Measurements from ENCODE around the gene SF3B3.
"Not testable (repeated sequence)": the region's sequence is repeated elsewhere in the genome, so short reads cannot be mapped to it uniquely, and the experiment has no call there.

The SF3B3 gene

DNA sequence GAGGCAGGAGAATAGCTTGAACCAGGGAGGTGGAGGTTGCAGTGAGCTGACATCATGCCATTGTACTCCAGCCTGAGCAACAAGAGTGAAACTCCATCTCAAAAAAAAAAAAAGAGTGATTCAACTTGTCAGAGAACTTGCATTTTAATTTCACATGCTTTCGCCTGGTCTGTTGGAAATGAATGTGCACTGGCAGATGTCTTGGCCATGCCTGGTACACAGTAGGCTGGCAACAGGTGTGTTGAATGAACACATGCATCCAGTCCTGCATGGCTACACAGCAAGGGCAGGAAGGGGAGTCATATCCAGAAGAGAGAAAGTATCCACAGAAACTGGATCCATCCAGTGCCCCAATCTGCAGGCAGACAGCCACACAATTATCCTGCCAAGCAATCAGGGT lies 11.8 kb upstream of the SF3B3 start:
- no peak for DNase-seq (ENCODE audit: low read depth)

DNA sequence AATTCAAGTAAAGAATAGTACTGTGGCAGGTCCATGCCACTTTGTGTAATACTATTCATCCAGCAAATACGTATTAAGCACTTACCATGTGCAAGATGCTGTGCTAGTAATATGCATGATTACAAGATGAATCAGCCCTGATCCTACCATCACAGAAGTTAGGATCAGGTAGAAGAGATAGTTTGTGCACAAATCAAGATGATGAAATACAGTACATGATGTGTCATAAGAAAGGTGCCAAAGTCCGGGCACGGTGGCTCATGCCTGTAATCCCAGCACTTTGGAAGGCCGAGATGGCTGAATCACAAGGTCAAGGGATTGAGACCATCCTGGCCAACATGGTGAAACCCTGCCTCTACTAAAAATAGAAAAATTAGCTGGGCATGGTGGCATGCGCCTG lies 11.2 kb upstream of the SF3B3 start:
- DNase-seq (ENCODE audit: low read depth), result no peak

DNA sequence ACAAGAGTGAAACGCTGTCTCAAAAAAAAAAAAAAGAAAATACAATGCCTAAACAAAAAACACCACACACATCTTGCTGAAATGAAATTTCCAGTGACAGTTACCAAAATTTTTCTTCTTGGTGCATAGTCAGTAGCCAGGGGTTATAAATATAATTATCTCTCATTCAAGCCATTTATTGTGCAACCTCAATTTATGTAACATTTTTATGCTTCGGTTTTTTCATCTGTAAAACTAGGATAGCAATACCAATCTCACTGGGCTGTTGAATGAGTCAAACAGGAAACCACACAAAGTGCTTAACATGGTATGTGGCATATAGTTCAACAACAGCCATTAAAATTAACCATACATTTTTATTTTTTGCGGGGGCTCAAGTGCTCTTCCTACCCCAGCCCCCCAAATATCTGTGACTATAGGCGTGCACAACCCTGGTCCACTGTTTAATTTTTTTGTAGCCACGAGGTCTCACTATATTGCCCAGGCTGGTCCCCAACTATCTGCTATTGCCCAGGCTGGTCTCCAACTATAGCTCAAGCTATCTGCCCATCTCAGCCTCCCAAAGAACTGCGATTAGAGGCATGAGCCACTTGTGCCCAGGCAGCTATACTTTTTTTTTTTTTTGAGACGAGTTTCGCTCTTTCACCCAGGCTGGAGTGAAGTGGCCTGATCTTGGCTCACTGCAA lies 2.9 kb upstream of the SF3B3 start:
- no peak for DNase-seq (ENCODE audit: low read depth)

DNA sequence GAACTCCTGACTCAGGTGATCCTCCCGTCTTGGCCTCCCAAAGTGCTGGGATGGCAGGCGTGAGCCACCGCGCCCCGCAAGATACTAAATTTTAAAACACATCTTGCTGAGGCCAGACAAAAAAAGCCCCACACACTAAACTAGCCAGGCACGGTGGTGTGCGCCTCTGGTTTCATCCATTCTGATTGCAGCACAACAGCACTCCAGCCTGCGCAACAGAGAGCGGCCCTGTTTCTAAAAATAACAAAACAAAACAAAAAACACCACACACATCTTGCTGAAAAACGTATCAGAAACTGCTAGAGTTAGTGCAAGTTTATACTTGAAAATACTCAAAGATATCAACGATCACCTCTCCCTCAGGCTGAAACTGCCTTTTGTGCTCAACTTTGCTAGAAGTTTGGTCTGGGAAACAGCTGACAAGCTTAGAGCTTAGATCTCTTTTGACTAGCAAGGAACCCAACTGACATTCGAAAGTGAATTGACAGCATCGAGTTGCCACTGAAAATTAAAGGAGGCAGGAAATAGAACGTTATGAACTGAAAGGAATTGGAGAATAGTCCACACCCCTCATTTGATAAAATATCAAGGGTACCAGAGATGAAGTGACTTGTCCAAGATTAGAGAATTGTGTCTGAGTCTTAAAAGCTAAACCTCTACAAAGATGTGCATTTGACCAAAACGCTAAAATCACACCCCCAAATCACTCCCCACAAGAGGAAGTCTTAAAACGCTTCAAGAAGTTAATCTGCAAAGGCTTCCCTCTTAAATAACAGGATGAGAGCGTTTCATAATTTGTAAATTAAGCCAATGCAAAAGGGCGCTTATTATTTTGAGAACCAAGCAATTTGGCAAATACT lies 1.2 kb upstream of the SF3B3 start:
- DNase-seq (ENCODE audit: low read depth), result no peak

DNA sequence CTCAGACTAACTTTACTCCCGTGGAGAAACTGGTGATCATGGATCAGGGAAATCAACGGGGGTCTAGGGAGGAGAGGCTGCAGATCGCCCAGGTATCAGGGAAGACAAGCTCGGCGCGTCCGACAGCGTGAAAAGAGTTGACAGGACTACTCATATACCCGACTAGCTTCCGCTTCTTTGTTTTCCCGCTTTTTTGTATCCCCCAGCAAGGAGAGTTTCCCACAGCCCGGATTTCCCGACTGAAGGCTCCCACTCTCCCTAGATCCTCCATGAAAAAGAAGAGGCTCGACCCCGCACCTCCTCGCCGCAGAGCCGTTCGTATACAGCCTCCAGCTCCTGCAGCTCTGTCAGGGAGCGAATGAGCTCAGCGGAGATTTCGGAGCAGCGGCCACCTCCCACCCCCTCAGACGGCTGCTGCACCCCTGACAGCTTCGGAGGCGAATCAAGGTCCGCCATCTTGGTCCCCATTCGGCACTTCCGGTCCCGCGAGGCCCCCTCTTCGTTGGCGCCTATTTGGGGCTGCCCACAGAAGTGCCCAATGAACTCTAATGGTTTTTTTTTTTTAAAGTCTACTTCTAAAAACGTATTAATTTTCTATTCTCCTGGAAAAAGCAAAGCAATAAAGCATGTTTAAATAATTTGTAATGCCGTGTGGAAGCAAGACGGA lies 407 bp upstream of the SF3B3 start, which contains the start of gene COG4:
COG4 (minus strand) TSS at position 479 of the 667 bp plus-strand sequence; CDS start at position 468, 11 bp downstream.
- DNase-seq (ENCODE audit: low read depth), result peak; percentile 88

DNA sequence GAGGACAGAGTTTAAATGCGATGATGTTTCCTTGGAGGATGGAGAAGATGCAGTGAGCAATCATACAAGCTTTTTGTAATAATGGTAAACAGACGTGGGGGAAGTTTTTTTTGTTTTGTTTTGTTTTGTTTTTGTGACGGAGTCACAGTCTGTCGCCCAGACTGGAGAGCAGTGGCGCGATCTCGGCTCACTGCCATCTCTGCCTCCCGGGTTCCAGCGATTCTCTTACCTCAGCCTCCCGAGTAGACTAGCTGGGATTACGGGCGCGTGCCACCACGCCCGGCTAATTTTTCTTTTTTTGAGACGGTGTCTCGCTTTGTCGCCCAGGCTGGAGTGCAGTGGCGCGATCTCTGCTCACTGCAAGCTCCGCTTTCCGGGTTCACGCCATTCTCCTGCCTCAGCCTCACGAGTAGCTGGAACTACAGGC lies 796 bp downstream of the SF3B3 start:
- DNase-seq (ENCODE audit: low read depth), result peak; percentile 21

DNA sequence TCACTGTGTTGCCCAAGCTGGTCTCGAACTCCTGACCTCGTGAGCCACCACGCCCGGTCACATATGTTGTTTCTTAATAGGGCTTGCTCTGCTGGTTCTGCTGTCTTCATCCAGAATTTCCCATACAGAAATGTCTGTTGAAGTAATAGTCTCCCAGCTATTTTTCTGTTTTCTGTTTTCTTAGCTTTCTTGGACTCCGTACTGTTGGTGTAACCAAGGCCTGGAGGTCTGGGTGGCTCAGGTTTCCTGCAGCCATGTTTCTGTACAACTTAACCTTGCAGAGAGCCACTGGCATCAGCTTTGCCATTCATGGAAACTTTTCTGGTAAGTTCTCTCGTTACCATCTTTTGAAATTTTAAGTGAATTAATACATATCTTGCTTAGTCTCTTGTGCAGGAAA lies 2.8 kb downstream of the SF3B3 start:
- DNase-seq (ENCODE audit: low read depth), result no peak

DNA sequence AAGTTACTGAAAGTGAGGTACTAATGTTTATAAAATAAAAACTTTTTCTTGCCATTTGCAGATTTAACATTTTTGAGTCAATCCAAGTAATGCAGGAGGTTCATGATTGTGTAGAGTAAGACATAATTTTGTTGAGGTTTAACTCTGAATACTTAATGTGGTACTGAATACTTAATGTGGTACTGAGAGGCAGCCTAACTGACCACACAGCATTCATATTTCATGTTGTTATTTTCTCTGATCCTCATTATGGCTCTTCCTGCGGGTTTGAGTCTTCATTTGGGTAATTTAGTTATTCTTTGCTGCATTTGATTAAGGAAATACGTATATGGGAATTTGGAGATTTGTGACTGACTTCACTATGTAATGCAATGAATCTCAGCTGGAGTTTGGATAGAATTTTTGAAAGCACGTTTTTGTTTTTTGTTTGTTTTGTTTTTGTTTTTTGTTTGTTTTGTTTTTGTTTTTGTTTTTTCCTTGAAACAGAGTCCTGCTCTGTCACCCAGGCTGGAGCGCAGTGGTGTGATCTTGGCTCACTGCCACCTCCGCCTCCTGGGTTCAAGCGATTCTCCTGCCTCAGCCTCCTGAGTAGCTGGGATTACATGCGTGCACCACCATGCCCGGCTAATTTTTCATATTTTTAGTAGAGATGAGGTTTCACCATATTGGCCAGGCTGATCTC lies 3.8 kb downstream of the SF3B3 start:
- DNase-seq (ENCODE audit: low read depth), result no peak

DNA sequence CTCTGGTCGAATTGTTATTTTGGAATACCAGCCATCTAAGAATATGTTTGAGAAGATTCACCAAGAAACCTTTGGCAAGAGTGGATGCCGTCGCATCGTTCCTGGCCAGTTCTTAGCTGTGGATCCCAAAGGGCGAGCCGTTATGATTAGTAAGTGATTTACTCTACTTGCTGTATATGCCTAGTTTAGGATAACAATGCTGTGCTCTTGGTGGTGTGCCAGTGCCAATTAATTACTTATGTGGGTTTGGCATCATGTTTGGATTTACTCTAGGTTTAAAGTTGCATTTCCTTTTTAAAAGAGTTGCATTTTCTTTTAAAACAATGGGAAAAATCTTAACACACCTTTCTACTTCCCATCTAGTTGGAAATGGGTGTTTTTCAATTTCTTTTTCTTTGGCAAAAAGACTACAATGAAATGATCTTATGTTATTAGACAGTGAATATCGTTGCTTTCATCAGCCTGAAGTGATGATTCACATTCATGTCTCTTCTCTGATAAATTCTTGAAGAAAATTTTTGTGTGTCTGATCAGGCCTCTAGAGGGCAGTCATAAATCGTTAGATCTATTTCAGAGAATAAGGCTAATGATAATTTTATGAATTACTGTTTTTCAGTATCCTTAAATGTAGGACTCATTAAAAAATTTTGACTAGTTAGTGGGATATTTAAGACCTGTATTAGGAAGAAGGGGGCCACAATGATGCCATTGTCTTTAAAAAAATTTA lies 5.6 kb downstream of the SF3B3 start:
- no peak for DNase-seq (ENCODE audit: low read depth)

DNA sequence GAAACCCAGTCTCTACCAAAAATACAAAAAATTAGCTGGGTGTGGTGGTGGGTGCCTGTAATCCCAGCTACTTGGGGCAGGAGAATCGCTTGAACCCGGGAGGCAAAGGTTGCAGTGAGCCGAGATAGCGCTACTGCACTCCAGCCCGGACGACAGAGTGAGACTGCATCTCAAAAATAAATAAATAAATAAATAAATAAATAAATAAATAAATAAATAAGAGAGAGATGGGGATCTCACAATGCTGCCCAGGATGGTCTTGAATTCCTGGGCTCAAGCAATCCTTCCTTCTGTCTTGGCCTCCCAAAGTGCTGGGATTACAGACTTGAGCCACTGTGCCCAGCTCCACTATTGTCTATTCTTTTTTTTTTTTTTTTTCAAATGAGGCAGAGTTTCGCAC lies 6.3 kb downstream of the SF3B3 start:
- not testable (repeated sequence) for DNase-seq (ENCODE audit: low read depth)

DNA sequence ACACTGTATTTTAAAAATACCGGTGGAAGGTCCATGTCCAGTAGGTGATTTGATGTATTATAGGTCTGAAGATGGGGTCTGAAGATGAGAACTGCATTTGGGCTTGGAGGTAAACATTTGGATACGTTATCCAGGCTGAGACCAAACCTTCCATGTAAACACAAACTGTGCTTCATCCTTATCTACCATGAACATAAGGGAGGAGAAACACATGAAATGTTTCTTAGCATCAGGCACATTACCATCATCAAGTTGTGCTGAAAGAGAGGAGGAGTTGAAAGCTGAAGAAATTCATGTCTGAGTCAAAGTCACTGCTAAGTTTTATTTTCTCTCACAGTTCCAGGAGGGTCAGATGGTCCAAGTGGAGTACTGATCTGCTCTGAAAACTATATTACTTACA lies 11.4 kb downstream of the SF3B3 start:
- DNase-seq (ENCODE audit: low read depth), result no peak

DNA sequence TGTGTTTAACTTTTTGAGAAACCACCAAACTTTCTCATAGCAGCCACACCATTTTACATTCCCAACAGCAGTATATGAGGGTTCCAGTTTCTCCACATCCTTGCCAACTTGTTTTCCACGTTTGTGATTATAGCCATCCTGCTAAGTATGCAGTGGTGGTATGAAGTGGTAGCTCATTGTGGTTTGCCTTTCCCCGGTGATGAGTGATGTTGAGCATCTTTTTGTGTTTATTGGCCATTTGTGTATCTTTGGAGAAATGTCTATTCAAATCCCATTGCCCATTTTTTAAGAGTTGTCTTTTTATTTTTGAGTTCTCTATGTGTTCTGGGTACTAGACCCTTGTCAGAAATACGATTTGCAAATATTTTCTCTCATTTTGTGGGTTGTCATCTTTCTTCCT lies 17.4 kb downstream of the SF3B3 start:
- no peak for DNase-seq (ENCODE audit: low read depth)

DNA sequence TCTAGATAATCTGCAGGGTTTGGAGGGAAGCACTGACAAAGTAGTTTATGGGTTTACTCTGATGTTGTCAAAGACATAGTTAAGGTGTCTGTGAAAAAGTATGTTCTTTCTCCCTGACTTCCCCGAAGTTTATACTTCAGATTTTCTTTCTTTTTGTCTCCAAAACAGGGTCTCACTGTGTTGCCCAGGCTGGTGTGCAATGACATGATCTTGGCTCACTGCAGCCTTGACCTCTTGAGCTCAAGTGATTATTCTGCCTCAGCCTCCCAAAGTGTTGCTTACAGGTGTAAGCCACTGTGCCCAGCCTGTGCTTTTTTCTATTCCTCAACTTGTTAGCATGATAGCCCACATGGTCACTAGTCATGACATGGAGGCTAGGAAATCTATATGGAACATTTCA lies 20.9 kb downstream of the SF3B3 start:
- no peak for DNase-seq (ENCODE audit: low read depth)

DNA sequence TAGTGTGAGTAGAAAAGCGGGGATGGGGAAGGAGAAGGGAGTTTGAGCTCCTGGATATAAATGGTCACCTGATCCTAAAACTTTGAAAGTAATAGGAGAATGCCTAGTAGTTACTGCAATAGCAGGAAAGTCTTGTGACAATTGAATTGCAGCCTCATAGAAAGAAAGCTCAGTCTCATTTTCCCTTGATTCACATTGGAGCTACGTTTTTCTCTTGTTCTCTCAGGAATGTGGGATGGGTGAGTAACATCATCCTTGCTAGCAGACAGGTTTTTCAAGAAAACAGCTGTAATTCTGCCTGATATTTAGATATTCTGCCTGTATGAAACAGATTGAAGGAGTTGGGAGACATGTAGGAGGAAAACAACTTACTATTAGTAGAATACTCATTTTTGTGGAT lies 25.3 kb downstream of the SF3B3 start:
- no peak for DNase-seq (ENCODE audit: low read depth)

DNA sequence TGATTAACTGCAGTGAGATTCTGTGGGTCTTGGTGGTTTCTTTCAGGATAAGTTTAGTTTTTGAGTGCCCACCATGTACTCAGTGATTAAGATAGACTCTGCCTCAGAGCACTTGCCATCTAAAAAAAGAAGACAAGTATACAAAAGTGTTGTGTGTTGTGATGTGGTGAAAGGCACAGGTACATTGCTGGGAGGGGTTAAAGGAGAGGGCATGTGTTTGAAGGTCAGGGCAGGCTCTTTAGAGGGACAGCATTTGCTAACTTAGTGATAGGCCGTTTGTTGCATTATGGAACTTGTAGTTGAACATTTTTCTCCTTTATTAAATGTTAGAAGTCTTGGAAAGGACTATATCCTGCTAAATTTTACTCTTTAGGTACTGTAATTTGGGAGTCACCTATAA lies 26.5 kb downstream of the SF3B3 start:
- no peak for DNase-seq (ENCODE audit: low read depth)

DNA sequence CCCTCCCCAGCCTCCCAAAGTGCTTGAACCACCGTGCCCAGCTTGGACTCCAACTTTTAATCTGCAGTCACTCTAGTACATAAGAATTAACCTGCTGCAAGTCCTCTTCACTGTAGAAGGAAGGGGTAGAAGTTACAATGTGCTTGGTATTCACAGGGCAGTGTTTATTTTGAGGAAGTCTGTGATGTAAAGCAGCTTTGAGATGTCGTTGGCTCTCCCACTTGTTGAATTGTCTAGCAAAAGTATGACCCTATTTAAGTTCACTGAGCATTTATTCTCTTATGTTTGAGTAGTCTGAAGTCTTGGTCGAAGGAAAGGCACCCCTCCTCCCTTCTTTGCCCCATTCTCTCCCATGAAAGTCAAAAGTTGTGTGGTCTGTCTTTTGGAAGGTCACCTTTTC lies 28.2 kb downstream of the SF3B3 start:
- no peak for DNase-seq (ENCODE audit: low read depth)

DNA sequence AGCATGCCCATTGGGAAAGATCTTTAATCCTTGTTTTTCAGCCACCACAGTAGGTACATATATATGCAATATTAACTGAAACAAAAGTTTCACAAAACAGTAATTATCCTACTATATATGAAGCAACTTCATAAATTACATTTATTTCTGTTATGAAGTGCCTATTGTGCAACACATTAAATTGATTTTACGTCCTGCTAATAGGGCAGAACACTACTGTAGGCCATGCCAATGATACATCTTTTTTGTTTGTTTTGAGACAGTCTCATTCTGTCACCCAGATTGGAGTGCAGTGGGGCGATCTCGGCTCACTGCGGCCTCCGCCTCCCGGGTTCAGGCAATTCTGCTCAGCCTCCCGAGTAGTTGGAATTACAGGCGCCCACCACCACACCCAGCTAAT lies 29.1 kb downstream of the SF3B3 start:
- no peak for DNase-seq (ENCODE audit: low read depth)

DNA sequence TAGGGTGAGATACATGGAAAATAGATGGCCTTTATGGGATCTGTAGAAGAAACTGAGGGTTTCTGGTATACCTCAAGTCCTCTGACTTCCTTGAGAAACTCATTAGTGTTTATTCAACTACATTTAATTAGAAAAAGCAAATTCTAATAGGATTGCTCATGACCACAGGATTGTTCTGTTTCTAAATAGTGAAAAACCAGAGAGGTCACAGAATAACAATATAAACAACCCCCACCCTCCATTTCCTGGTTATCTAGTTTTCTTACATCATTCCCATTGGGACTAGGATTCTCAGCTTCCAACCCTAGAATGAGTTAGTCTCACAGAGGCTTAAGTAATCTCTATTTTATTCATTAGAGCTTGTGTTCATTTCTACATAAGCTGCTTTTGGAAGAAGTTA lies 30.0 kb downstream of the SF3B3 start:
- DNase-seq (ENCODE audit: low read depth), result no peak

DNA sequence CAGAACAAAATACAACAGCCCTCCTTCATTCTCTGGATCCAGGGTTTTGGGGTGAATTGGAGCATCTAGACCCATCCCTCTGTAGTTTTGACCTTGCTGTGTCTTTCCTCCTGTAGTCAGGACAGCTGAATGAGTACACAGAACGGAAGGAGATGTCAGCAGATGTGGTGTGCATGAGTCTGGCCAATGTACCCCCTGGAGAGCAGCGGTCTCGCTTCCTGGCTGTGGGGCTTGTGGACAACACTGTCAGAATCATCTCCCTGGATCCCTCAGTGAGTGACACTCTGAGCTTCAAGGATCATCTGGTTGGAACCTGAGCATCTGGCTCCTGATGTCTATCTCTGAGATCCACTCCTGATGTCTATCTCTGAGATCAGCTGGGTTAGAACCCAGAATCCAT lies 32.4 kb downstream of the SF3B3 start:
- no peak for DNase-seq (ENCODE audit: low read depth)

DNA sequence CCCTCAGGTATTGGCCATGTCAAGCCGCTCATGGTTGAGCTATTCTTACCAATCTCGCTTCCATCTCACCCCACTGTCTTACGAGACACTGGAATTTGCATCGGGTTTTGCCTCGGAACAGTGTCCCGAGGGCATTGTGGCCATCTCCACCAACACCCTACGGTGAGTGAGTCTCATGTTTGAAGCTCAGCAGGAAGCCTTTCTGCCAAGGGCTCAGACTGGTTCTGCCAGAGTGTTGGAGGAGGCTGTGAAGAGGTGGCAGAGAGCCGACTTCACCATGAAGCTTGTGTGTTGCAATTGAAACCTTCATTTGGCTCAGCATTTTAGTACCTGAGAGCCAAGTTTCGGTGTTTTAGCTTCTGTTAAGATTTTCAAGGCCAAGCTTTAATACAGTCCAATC lies 38.0 kb downstream of the SF3B3 start:
- DNase-seq (ENCODE audit: low read depth), result no peak

DNA sequence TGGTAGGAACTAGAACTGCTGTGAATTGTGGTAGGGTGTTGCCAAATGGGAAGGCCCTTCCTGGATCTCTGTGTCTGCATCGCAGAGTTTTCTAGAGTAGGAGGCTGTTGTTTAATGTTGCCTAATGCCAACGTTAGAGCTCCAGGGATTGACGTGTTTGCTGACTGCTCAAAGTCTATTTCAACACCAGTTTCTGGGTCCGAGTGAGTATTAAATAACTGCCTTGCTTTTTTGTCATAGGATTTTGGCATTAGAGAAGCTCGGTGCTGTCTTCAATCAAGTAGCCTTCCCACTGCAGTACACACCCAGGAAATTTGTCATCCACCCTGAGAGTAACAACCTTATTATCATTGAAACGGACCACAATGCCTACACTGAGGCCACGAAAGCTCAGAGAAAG lies 40.0 kb downstream of the SF3B3 start:
- no peak for DNase-seq (ENCODE audit: low read depth)

DNA sequence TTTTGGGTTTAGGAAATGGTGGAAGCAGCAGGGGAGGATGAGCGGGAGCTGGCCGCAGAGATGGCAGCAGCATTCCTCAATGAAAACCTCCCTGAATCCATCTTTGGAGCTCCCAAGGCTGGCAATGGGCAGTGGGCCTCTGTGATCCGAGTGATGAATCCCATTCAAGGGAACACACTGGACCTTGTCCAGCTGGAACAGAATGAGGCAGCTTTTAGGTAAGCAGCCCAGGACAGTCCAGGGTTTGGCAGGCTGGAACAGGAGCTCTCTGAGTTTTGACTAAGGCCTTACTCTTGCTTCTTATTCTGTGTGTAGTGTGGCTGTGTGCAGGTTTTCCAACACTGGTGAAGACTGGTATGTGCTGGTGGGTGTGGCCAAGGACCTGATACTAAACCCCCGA lies 41.4 kb downstream of the SF3B3 start:
- DNase-seq (ENCODE audit: low read depth), result no peak

Measured in T follicular helper cell (primary cell).